Endothelial cell of umbilical vein (primary cell): ENCODE results near the gene RBM18. TPM values are rescaled to one million over a fixed set of nuclear protein-coding genes. Genes with fewer than 3 reads are reported as not detected.

Source experiments
- BruUV-seq: library from RNA; stranded (reverse); fragments of 400-500 nt; replicated peaks from 2 replicates; lab custom pipeline; 2021; lab: Mats Ljungman, UMichigan
- CTCF ChIA-PET: fragments of 300-600, 350-600 bp; sonication (Branson Sonifier 250); formaldehyde crosslinking; loops from one replicate; lab custom pipeline; 2021; ENCODE audit warnings: antibody characterized with exemption, inconsistent platforms; lab: Charles Lee
- POLR2A ChIA-PET: fragments of 300-600, 350-600 bp; sonication (Branson Sonifier 250); formaldehyde crosslinking; loops from one replicate; lab custom pipeline; 2021; ENCODE audit warnings: antibody characterized with exemption, inconsistent platforms; lab: Charles Lee
- DNase-seq: peaks from one replicate; pipeline ENCODE4 v3.0.0-alpha.2; 2011; ENCODE audit warnings: low read depth, low spot score
- FAIRE-seq: peaks from 2 replicates; lab custom pipeline; 2011; peaks lifted over from hg19 to GRCh38; lab: Jason Lieb, UNC
- H2AFZ ChIP-seq: 2 replicates; pipeline ENCODE4 v1.6.0; 2012; ENCODE audit warnings: low read depth, low read length, control low read depth, inconsistent platforms
- H3K27ac ChIP-seq: 2 replicates; pipeline ENCODE4 v1.5.1; 2011; ENCODE audit warnings: low read depth, mild to moderate bottlenecking, control low read depth, low read length, moderate library complexity; ENCODE audit not compliant: insufficient read depth
- H3K27me3 ChIP-seq, 2 experiments: 2 replicates each; pipeline versions ENCODE4 v1.6.0 to v1.6.1; 2011; ENCODE audit warnings: low read length in 2 of 2, mixed read lengths in 1 of 2; ENCODE audit not compliant: control insufficient read depth in 2 of 2, insufficient read depth in 2 of 2
- H3K36me3 ChIP-seq, 2 experiments: 2 replicates in 1 of 2; 3 replicates in 1 of 2; pipeline ENCODE4 v1.5.1; 2011; ENCODE audit warnings: low read length in 2 of 2, mild to moderate bottlenecking in 1 of 2, moderate library complexity in 1 of 2; ENCODE audit not compliant: control insufficient read depth in 2 of 2, insufficient read depth in 2 of 2; ENCODE audit errors: extremely low read depth in 1 of 2
- H3K4me1 ChIP-seq: 3 replicates; pipeline ENCODE4 v1.5.1; 2011; ENCODE audit warnings: mild to moderate bottlenecking, low read length; ENCODE audit not compliant: control insufficient read depth, insufficient read depth; ENCODE audit errors: extremely low read depth
- H3K4me2 ChIP-seq: 2 replicates; pipeline ENCODE4 v1.6.1; 2011; ENCODE audit warnings: low read length, control low read depth, mixed read lengths; ENCODE audit not compliant: insufficient read depth
- H3K4me3 ChIP-seq, 3 experiments: fragments of 200-600 bp in 1 of 3; sonication (generic), shearing (Covaris generic) in 1 of 3; replicated peaks in 1 of 3; 2 replicates each; pipeline ENCODE4 v1.5.1; 2011 to 2016; ENCODE audit warnings: control low read depth in 3 of 3, low read length in 3 of 3, mild to moderate bottlenecking in 2 of 3, inconsistent platforms in 1 of 3, low read depth in 1 of 3, moderate library complexity in 1 of 3; ENCODE audit not compliant: insufficient read depth in 1 of 3
- H3K79me2 ChIP-seq: 2 replicates; pipeline ENCODE4 v1.6.0; 2012; ENCODE audit warnings: low read length, inconsistent platforms; ENCODE audit not compliant: control insufficient read depth, insufficient read depth
- H3K9ac ChIP-seq: replicated peaks from 2 replicates; pipeline ENCODE3; 2011; ENCODE audit warnings: low read length, control low read depth; ENCODE audit not compliant: insufficient read depth; ENCODE audit errors: extremely low read depth
- H3K9me1 ChIP-seq: replicated peaks from 3 replicates; pipeline ENCODE4 v1.6.0; 2011; ENCODE audit warnings: mild to moderate bottlenecking, low read length; ENCODE audit not compliant: control insufficient read depth, insufficient read depth; ENCODE audit errors: extremely low read depth
- H3K9me3 ChIP-seq: replicated peaks from 2 replicates; pipeline ENCODE4 v1.5.1; 2012; ENCODE audit warnings: low read length, inconsistent platforms; ENCODE audit not compliant: control insufficient read depth, insufficient read depth
- H4K20me1 ChIP-seq: replicated peaks from 2 replicates; pipeline ENCODE3; 2011; ENCODE audit warnings: mild to moderate bottlenecking, low read length; ENCODE audit not compliant: control insufficient read depth, insufficient read depth; ENCODE audit errors: extremely low read depth
- EZH2 ChIP-seq: IDR thresholded peaks from 2 replicates; pipeline ENCODE4 v1.6.1; 2012; ENCODE audit warnings: borderline replicate concordance, low read depth, mild to moderate bottlenecking, moderate library complexity, low read length, inconsistent platforms; ENCODE audit not compliant: severe bottlenecking
- FOS ChIP-seq: IDR thresholded peaks from 2 replicates; pipeline ENCODE4 v1.6.1; 2011; ENCODE audit warnings: mild to moderate bottlenecking, low read length, moderate library complexity, borderline replicate concordance; ENCODE audit not compliant: insufficient read depth
- GATA2 ChIP-seq: IDR thresholded peaks from 2 replicates; pipeline ENCODE4 v1.7.0; 2011; ENCODE audit warnings: low read depth, mild to moderate bottlenecking, moderate library complexity, mixed read lengths, low read length; ENCODE audit not compliant: insufficient read length, insufficient read depth
- JUN ChIP-seq: IDR thresholded peaks from 2 replicates; pipeline ENCODE4 v1.6.1; 2011; ENCODE audit warnings: borderline replicate concordance, low read depth; ENCODE audit not compliant: insufficient read length, insufficient read depth
- MYC ChIP-seq: IDR thresholded peaks from one replicate; pipeline ENCODE4 v1.6.1; 2011; ENCODE audit warnings: mild to moderate bottlenecking, low read depth, low read length
- POLR2A ChIP-seq: IDR thresholded peaks from 2 replicates; pipeline ENCODE4 v1.6.1; 2012; ENCODE audit warnings: low read depth, mild to moderate bottlenecking, control low read depth, low read length
- dilution Hi-C: fragments of 300-500 bp; cut with MboI; formaldehyde crosslinking; loops from one replicate; pipeline ENCODE4 v1.15.0; 2019; ENCODE audit warnings: low sequenced_read_pairs; ENCODE audit not compliant: extremely low pct_ligation_motif_present
- intact Hi-C: fragments of 100-400 bp; cut with micrococcal nuclease; formaldehyde crosslinking; loops from one replicate; pipeline ENCODE4 v1.10.0; 2022
- polyA plus RNA-seq, 4 experiments: library from polyadenylated mRNA; depleted of rRNA in 3 of 4; stranded (reverse) in 3 of 4; unstranded in 1 of 4; fragments of >200 nt; gene quantifications; 2 replicates each; pipeline versions ENCODE4 v1.2.1 to v1.2.3, GENCODE V29; 2011 to 2012; ENCODE audit warnings: missing spikeins in 1 of 4
- total RNA-seq: library from RNA; stranded (reverse); gene quantifications from 2 replicates; pipeline ENCODE4 v1.2.3, GENCODE V29; 2021

The RBM18 gene
- total and polyA plus RNA-seq, 2 donors (not counting 3 experiments of a cell fraction or from before 2014, with no cell fraction given) = 7.9 to 26.9 TPM

DNA sequence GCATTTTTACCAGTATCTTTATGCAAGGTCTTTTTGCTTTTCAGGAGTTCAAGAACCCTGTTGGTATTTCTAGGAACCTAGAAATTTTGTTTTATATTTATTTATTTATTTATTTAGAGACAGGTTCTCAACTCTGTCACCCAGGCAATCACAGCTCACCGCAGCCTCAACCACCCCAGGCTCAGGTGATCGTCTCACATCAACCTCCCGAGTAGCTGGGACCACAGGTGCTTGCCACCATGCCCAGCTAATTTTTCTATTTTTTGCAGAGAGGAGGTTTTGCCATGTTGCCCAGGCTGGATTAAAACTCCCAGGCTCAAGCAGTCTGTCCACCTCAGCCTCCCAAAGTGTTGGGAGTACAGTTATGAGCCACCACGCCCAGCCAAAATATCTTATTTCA is 68.8 kb downstream of the RBM18 start:
- no peak for FAIRE-seq
- POLR2A ChIA-PET = no interaction called here
- dilution Hi-C loops = no loop called here

DNA sequence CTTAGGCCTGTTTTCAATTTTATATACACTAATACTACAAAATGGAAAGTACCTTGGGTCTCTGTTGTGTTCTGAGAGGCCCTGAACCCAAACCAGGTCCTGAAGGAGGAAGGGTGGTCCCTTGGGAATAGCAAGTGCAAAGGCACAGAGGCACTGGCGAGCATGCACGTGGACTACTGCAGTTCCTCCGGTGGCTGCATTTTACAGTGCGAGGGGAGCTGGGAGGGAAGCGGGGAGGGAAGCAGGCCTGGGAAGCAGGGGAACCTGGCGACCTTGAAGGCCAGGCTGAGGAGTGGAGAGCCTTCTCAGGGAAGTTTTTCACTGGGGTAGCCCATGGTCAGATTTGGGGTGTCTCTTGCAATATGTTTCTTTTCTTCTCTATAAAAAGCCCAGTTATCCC is 71.0 kb downstream of the RBM18 start:
- no peak for TF ChIP-seq MYC
- FAIRE-seq (no peak), DNase-seq (no peak)
- intact Hi-C loops (no loop called here), dilution Hi-C loops (no loop called here)
- Histone ChIP-seq H3K4me1 (no peaks in the 10 kb centered on the region), H3K4me3 (no peak overlapping the region), H3K9me1 (no peaks in the 10 kb centered on the region), H4K20me1 (no peaks in the 10 kb centered on the region), H2AFZ (no peak overlapping the region), H3K27ac (no peak overlapping the region), H3K27me3 (peaks cover 3 to 13% of the 10 kb centered on the region in 2 experiments), H3K36me3 (no peaks in the 10 kb centered on the region), H3K79me2 (no peaks in the 10 kb centered on the region), H3K9ac (no peak overlapping the region), H3K4me2 (no peak overlapping the region), H3K9me3 (no peaks in the 10 kb centered on the region)
- no TSS peak for BruUV-seq
- ChIA-PET CTCF (interaction anchor here (1.1 kb wide), 1 partner anchor 69 kb away, joined by 3 read pairs; no protein-coding TSS in a partner anchor), POLR2A (no interaction called here)

More for the DNA sequence above, 68.8 kb downstream of the RBM18 start:
- Histone ChIP-seq H3K79me2 (no peaks in the 10 kb centered on the region), H3K27ac (no peak overlapping the region), H3K36me3 (no peaks in the 10 kb centered on the region), H2AFZ (no peak overlapping the region), H3K4me2 (no peak overlapping the region), H4K20me1 (no peaks in the 10 kb centered on the region), H3K4me3 (no peak overlapping the region), H3K9me1 (no peaks in the 10 kb centered on the region), H3K27me3 (peaks cover 3 to 13% of the 10 kb centered on the region in 2 experiments), H3K9me3 (no peaks in the 10 kb centered on the region), H3K4me1 (no peaks in the 10 kb centered on the region), H3K9ac (no peak overlapping the region)
- BruUV-seq = no TSS peak
- TF ChIP-seq MYC = no peak
- no peak for TF ChIP-seq JUN
- no peak for TF ChIP-seq EZH2
- no peak for TF ChIP-seq POLR2A
- TF ChIP-seq GATA2 = no peak
- TF ChIP-seq FOS = no peak
- no peak for DNase-seq
- intact Hi-C loops = no loop called here
- CTCF ChIA-PET = no interaction called here
